Kidney (tissue), 22 donors: ENCODE results near the gene MOB3B. TPM values are rescaled to one million over a fixed set of nuclear protein-coding genes. Genes with fewer than 3 reads are reported as not detected.

Source experiments
- DNase-seq, 5 donors: peaks; one replicate each; pipeline ENCODE4 v3.0.0-alpha.2; 2013 to 2020
- FAIRE-seq: peaks from 2 replicates; lab custom pipeline; 2012; peaks lifted over from hg19 to GRCh38; lab: Jason Lieb, UNC
- H3K27ac ChIP-seq, 2 donors: one replicate each; pipeline ENCODE4 v1.7.0; 2013; ENCODE audit warnings: low read depth in 2 of 2, low read length in 2 of 2, inconsistent platforms in 1 of 2
- H3K27me3 ChIP-seq: one replicate; pipeline ENCODE4 v1.7.1; 2013; ENCODE audit warnings: low read length, inconsistent platforms; ENCODE audit not compliant: control insufficient read depth, insufficient read depth
- H3K36me3 ChIP-seq, 3 donors: one replicate each; pipeline versions ENCODE4 v1.7.0 to v1.7.1; 2013; ENCODE audit warnings: low read length in 3 of 3, control low read depth in 1 of 3, inconsistent platforms in 1 of 3; ENCODE audit not compliant: insufficient read depth in 3 of 3, control insufficient read depth in 2 of 3
- H3K4me1 ChIP-seq, 3 donors: one replicate each; pipeline versions ENCODE4 v1.7.0 to v1.7.1; 2013; ENCODE audit warnings: low read length in 3 of 3, inconsistent platforms in 1 of 3, low read depth in 1 of 3; ENCODE audit not compliant: control insufficient read depth in 2 of 3, insufficient read depth in 2 of 3
- H3K4me3 ChIP-seq, 3 donors: one replicate each; pipeline versions ENCODE4 v1.7.0 to v1.8.1; 2013; ENCODE audit warnings: low read length in 3 of 3, control low read depth in 1 of 3, inconsistent platforms in 1 of 3
- H3K9ac ChIP-seq, 3 donors: one replicate each; pipeline versions ENCODE4 v1.7.0 to v1.7.1; 2013; ENCODE audit warnings: low read length in 3 of 3, control low read depth in 1 of 3, inconsistent platforms in 1 of 3
- H3K9me3 ChIP-seq, 3 donors: one replicate each; pipeline versions ENCODE4 v1.7.0 to v1.7.1; 2013; ENCODE audit warnings: low read length in 3 of 3, control low read depth in 1 of 3, inconsistent platforms in 1 of 3; ENCODE audit not compliant: control insufficient read depth in 2 of 3, insufficient read depth in 1 of 3
- intact Hi-C: fragments of 100-400 bp; cut with DNase I; formaldehyde crosslinking; loops from one replicate; pipeline ENCODE4 v1.11.1; 2022
- long read RNA-seq, 10 donors: library from polyadenylated mRNA in 1 of 10; unstranded in 1 of 10; transcript quantifications; one replicate each; pipeline ENCODE4 v2.0.0 and lab custom pipeline, GENCODE V29; 2021 to 2026
- polyA plus RNA-seq: library from polyadenylated mRNA; stranded (reverse); fragments of 350-450 nt; fragmentation: Illumina TruSeq; extraction: RNeasy Lipid Tissue Mini Kit (QIAGEN cat#74804); gene quantifications from one replicate; pipeline ENCODE4 v1.2.3, GENCODE V29; 2014; ENCODE audit warnings: low read depth, low replicate concordance; ENCODE audit not compliant: insufficient read depth
- total RNA-seq: library from RNA; stranded (reverse); fragmentation: NEBNext Ultra II Directional; extraction: Animal tissue kit (Norgen Biotek cat#: 25700); gene quantifications from one replicate; pipeline ENCODE4 v1.2.1, GENCODE V29; 2021
- TF ChIP-seq, protein P1 (sequence below): IDR thresholded peaks from 3 replicates; pipeline ENCODE4 v1.5.1; 2012; ENCODE audit warnings: mild to moderate bottlenecking, moderate library complexity, borderline replicate concordance; ENCODE audit not compliant: insufficient read depth; ENCODE audit errors: extremely low read depth
- donor health status: control.
- donor health status: control.
- donor health status: control.
- donor health status: control.
- donor health status: control.
- donor health status: DM: yes; HTN: yes; CAD: no.
- donor health status: Normal renal cell carcinoma (clear cell type).

The MOB3B gene
- total RNA-seq = 22.5 TPM
- 5.9 TPM for polyA plus RNA-seq
- long read RNA-seq, donor 1, full-length matches to known transcripts = 1 of 1 reads
- long read RNA-seq, donor 1, partial matches to known transcripts = 0 of 1 reads
- long read RNA-seq, donor 1, other reads (novel, unspliced or antisense) = 0 of 1 reads
- long read RNA-seq, donor 2, full-length matches to known transcripts = 2 of 2 reads
- long read RNA-seq, donor 2, partial matches to known transcripts = 0 of 2 reads
- long read RNA-seq, donor 2, other reads (novel, unspliced or antisense) = 0 of 2 reads
- long read RNA-seq, donor 3, full-length matches to known transcripts = 2 of 2 reads
- long read RNA-seq, donor 3, partial matches to known transcripts = 0 of 2 reads
- long read RNA-seq, donor 3, other reads (novel, unspliced or antisense) = 0 of 2 reads
- long read RNA-seq, donor 4, full-length matches to known transcripts = 6 of 6 reads
- long read RNA-seq, donor 4, partial matches to known transcripts = 0 of 6 reads
- long read RNA-seq, donor 4, other reads (novel, unspliced or antisense) = 0 of 6 reads
- long read RNA-seq, donor 5 = 0 reads
- long read RNA-seq, donor 6 = 0 reads
- long read RNA-seq, donor 7, full-length matches to known transcripts = 11 of 21 reads
- long read RNA-seq, donor 7, partial matches to known transcripts = 5 of 21 reads
- long read RNA-seq, donor 7, other reads (novel, unspliced or antisense) = 5 of 21 reads
- long read RNA-seq, donor 8, full-length matches to known transcripts = 4 of 4 reads
- long read RNA-seq, donor 8, partial matches to known transcripts = 0 of 4 reads
- long read RNA-seq, donor 8, other reads (novel, unspliced or antisense) = 0 of 4 reads
- long read RNA-seq, donor 9, full-length matches to known transcripts = 2 of 2 reads
- long read RNA-seq, donor 9, partial matches to known transcripts = 0 of 2 reads
- long read RNA-seq, donor 9, other reads (novel, unspliced or antisense) = 0 of 2 reads
- long read RNA-seq, donor 10 = 0 reads

DNA sequence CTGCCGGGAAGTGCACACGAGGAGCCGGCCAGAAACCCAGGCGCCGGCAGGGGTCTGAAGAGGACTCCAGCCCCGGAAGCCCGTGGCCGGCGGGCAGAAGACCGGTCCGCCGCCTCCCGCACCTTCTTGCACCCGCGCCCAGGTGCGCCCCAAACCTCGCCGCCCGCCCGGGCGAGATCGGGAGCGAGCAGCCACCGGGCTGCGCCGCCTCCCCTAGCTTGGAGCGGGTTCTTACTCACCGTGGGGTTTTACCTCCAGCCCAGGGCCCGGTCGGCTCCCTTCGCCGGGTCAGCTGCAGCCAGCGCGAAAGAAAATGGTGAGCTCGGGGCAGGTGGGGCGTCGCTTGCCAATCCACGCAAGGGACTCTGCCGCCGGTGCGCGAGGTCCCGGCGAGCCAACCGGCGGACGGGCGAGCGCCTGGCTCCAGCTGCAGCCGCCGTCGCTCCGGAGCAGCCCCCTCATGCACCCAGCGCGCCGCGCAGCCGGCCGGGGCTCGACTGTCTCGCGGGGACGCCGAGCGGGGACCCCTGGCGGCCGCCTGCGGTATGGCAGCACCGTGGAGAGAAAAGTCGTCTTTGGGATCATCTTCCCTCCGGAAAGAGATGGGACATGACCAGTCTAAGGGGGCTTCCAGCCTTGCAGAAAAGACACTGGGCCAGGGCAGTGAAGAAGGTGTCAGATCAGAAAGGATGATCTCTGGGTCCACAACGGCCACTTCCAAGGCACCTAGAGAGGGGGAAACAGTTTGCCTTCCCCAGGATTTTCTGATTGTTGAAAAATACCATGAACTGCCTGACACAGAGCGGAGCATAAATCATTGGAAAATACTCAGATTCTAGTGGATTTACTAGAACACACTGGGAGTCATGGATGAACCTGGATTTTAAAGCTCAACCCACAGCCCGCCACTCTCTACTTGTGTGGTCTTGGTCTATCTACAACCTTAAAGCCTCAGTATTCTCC lies at the start of gene MOB3B:
Gene MOB3B, minus strand, starts transcription at position 499 of the 963 bp plus-strand sequence. CDS start 74,264 bp downstream, outside the sequence.
- Histone ChIP-seq H3K36me3 (no peaks in the 10 kb centered on the region), H3K4me1 (peaks cover 4 to 7% (median 5%) of the 10 kb centered on the region in 3 donors), H3K27ac (peak within 1 kb of the TSS; percentile 82), H3K4me3 (peak within 1 kb of the TSS; percentile 77 to 89 (median 83)), H3K27me3 (no peaks in the 10 kb centered on the region), H3K9me3 (no peaks in the 10 kb centered on the region), H3K9ac (peak within 1 kb of the TSS; percentile 63 to 81 (median 77))
- FAIRE-seq (no peak), DNase-seq (peak; percentile 88 to 94 (median 92))
- TF ChIP-seq, protein P1, sequence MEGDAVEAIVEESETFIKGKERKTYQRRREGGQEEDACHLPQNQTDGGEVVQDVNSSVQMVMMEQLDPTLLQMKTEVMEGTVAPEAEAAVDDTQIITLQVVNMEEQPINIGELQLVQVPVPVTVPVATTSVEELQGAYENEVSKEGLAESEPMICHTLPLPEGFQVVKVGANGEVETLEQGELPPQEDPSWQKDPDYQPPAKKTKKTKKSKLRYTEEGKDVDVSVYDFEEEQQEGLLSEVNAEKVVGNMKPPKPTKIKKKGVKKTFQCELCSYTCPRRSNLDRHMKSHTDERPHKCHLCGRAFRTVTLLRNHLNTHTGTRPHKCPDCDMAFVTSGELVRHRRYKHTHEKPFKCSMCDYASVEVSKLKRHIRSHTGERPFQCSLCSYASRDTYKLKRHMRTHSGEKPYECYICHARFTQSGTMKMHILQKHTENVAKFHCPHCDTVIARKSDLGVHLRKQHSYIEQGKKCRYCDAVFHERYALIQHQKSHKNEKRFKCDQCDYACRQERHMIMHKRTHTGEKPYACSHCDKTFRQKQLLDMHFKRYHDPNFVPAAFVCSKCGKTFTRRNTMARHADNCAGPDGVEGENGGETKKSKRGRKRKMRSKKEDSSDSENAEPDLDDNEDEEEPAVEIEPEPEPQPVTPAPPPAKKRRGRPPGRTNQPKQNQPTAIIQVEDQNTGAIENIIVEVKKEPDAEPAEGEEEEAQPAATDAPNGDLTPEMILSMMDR = peak; percentile 90
- intact Hi-C loops = loop anchor here (10.0 kb wide), 1 partner anchor 195 kb away; no protein-coding TSS in a partner anchor

DNA sequence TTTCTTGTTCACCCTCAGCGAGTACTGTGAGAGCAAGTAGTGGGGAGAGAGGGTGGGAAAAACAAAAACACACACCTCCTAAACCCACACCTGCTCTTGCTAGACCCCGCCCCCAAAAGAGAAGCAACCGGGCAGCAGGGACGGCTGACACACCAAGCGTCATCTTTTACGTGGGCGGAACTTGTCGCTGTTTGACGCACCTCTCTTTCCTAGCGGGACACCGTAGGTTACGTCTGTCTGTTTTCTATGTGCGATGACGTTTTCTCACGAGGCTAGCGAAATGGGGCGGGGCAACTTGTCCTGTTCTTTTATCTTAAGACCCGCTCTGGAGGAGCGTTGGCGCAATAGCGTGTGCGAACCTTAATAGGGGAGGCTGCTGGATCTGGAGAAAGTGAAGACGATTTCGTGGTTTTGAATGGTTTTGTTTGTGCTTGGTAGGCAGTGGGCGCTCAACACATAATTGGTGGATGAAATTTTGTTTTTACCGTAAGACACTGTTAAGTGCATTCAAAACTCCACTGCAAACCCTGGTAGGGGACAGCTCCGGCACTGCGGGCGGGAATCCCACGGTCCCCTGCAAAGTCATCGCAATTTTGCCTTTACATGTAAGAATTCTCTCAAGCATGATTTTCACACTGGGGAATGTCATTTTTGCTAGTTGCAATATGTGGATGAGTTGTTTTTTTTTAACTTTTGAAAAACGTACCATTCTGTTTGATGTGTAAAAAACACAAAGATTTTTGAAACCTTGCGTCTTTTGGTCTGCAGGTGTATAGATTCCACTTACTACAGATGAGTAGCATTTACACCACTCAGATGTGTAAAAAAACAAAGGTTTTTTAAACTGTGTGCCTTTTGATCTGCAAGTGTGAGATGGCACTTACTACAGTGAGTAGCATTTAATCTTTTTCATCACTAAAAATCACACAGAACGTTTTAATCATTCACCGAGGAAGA lies 44.3 kb upstream of the MOB3B start:
- intact Hi-C loops = no loop called here
- DNase-seq (peak; percentile 97 to 99 (median 98)), FAIRE-seq (peak; percentile 95)
- peak overlapping the region; percentile 93 to 95 for H3K27ac ChIP-seq
- H3K9me3 ChIP-seq = peaks cover 0 to 3% (median 0%) of the 10 kb centered on the region in 3 donors
- TF ChIP-seq, protein P1 = no peak
- peak overlapping the region; percentile 74 to 93 (median 75) for H3K9ac ChIP-seq
- no peaks in the 10 kb centered on the region for H3K27me3 ChIP-seq
- peak overlapping the region; percentile 85 to 94 (median 92) for H3K4me3 ChIP-seq
- H3K4me1 ChIP-seq = peaks cover 0 to 7% (median 3%) of the 10 kb centered on the region in 3 donors
- H3K36me3 ChIP-seq = no peaks in the 10 kb centered on the region
